Dendritic cell treated with granulocyte-macrophage colony-stimulating factor and Interleukin-4, amounts not matched to agents 40 ng/mL and 50 ng/mL, for 4 days (primary cell): ENCODE data around the gene SPNS3.

Experiments
- H3K27ac Mint-ChIP-seq: one replicate; pipeline ENCODE4 v1.8.0; 2022; ENCODE audit warnings: mild to moderate bottlenecking, mixed read lengths
- H3K27me3 Mint-ChIP-seq: one replicate; pipeline ENCODE4 v1.8.0; 2022; ENCODE audit warnings: mild to moderate bottlenecking, mixed read lengths
- H3K36me3 Mint-ChIP-seq: one replicate; pipeline ENCODE4 v1.8.0; 2022; ENCODE audit warnings: low read depth, mixed read lengths
- H3K4me1 Mint-ChIP-seq: one replicate; pipeline ENCODE4 v1.8.0; 2022; ENCODE audit warnings: low read depth, mixed read lengths
- H3K4me3 Mint-ChIP-seq: one replicate; pipeline ENCODE4 v1.8.0; 2022; ENCODE audit warnings: mild to moderate bottlenecking, moderate library complexity, mixed read lengths
- H3K9me3 Mint-ChIP-seq: one replicate; pipeline ENCODE4 v1.8.0; 2022; ENCODE audit warnings: mixed read lengths
- intact Hi-C: fragments of 100-400 bp; cut with micrococcal nuclease; formaldehyde crosslinking; loops from one replicate; pipeline ENCODE4 v1.15.0; 2022

SPNS3 gene

GRCh38 chr17:4519361-4519788 is 85.6 kb downstream of the SPNS3 start:
- Mint-ChIP-seq H3K27me3 (no peaks in the 10 kb centered on the region), H3K4me3 (no peak overlapping the region), H3K27ac (no peak overlapping the region), H3K36me3 (no peaks in the 10 kb centered on the region), H3K4me1 (peaks cover 13% of the 10 kb centered on the region), H3K9me3 (no peaks in the 10 kb centered on the region)
- intact Hi-C loops = no loop called here

GRCh38 chr17:4520060-4520893 is 86.5 kb downstream of the SPNS3 start:
- intact Hi-C loops = no loop called here
- peaks cover 14% of the 10 kb centered on the region for H3K4me1 Mint-ChIP-seq
- no peak overlapping the region for H3K27ac Mint-ChIP-seq
- no peaks in the 10 kb centered on the region for H3K27me3 Mint-ChIP-seq
- no peaks in the 10 kb centered on the region for H3K36me3 Mint-ChIP-seq
- no peak overlapping the region for H3K4me3 Mint-ChIP-seq
- no peaks in the 10 kb centered on the region for H3K9me3 Mint-ChIP-seq

- Mint-ChIP-seq H3K4me3 (no peak overlapping the region), H3K27ac (no peak overlapping the region), H3K36me3 (no peaks in the 10 kb centered on the region), H3K4me1 (peaks cover 22% of the 10 kb centered on the region), H3K9me3 (no peaks in the 10 kb centered on the region), H3K27me3 (peaks cover 3% of the 10 kb centered on the region)
- intact Hi-C loops = no loop called here
Observed at GRCh38 chr17:4520894-4521600, 87.3 kb downstream of the SPNS3 start.

DNA sequence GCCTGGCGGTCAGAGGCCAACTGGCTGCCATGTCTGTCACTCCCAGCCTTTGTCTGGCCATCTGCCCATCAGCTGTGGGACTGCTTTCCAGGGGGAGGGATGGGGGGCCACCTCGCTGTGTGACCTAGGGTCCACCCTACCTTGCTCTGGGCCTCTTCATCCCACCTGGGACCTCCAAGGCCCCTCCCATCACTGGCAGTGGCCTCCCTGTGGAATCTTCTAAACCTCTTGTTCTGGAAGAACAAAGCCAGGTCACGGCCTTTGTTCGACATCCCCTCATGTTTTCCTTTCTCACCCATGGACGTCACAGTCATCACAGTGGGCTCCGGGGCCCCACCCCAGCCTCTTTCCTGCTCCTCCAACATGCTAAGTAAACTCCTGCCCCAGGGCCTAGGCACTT is 88.9 kb downstream of the SPNS3 start:
- Mint-ChIP-seq H3K27me3 (peaks cover 13% of the 10 kb centered on the region), H3K4me1 (peaks cover 25% of the 10 kb centered on the region), H3K4me3 (no peak overlapping the region), H3K36me3 (no peaks in the 10 kb centered on the region), H3K9me3 (no peaks in the 10 kb centered on the region), H3K27ac (no peak overlapping the region)
- intact Hi-C loops = no loop called here

- Mint-ChIP-seq H3K9me3 (no peaks in the 10 kb centered on the region), H3K27me3 (peaks cover 13% of the 10 kb centered on the region), H3K4me1 (peaks cover 14% of the 10 kb centered on the region), H3K27ac (no peak overlapping the region), H3K36me3 (no peaks in the 10 kb centered on the region), H3K4me3 (no peak overlapping the region)
- intact Hi-C loops = no loop called here
Observed at GRCh38 chr17:4523946-4524345, 90.2 kb downstream of the SPNS3 start.

DNA sequence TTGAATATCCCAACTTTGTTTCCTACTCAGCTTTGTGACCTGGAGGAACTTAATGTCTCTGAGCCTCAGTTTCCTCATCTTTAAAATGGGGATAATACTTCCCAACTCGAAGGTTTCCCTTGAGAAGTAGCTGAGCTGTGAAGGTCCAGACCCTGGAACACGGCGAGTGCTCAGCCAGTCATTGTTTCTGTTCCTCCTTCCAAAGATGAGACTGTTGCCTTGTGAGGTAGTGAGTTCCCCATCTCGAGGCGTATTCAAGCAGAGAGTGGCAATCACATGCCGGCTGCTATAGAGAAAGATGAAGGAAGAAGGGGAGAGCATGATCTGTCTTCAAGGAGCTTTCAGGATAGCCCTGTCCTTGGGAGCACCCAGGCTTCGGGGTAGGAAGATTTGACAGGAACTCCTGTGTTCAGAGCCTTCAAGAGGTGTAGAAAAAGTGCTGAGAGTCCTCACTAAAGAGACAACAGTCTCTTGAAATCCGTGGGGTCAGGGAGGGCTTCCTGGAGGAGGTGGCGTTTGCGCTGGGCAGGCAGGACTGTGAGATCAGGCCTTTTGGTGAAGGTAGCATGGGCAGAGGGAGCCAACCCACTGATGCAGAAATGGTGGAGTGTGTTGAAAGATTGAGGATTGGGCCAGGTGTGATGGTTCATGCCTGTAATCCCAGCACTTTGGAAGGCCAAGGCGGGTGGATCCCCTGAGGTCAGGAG is 92.1 kb downstream of the SPNS3 start:
- Mint-ChIP-seq H3K36me3 (no peaks in the 10 kb centered on the region), H3K4me3 (no peak overlapping the region), H3K27ac (peak overlapping the region; percentile 64), H3K9me3 (no peaks in the 10 kb centered on the region), H3K4me1 (peaks cover 11% of the 10 kb centered on the region), H3K27me3 (peaks cover 20% of the 10 kb centered on the region)
- intact Hi-C loops = no loop called here

DNA sequence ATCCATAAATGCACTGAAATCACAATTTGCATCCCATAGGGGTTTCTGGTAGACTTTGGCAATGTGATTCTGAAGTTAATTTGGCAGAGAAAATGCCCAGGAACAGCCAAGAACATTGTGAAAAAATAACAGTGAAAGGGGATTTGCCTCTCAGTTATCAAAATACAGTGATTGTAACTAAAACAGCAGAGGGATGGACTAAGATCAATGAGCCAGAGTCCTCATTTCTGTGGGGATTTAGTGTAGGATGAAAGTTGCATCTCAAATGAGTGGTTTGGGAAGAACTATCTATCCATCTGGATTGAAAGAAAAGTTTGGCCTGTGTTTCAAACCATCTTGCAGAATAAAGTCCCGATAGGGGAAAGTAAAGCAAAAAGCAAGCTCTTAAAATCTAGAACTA is 93.4 kb downstream of the SPNS3 start:
- H3K4me1 Mint-ChIP-seq = peaks cover 16% of the 10 kb centered on the region

DNA sequence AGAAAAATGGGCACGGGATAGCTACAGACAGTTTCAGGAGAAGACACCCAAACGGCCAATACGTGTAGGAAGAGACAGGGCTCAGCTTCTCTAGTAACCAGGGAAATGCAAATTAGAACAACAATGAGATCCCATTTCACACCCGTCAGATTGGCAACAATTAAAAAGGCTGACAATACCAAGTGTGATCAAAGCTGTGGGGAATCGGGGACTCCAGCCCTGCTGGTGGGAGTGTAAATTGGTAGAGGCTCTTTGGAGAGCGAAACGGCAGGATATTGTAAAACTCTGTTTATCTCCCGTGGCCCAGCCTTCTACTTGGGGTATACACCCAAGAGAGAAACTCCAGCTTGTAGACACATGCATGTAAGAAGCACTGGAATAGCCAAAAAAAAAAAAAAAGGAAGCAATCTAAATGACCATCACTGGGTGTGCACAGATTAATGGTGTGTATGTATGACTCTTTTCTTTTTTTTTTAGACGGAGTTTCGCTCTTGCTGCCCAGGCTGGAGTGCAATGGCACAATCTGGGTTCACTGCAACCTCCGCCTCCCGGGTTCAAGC is 93.9 kb downstream of the SPNS3 start:
- Mint-ChIP-seq H3K27me3 (peaks cover 31% of the 10 kb centered on the region), H3K9me3 (no peaks in the 10 kb centered on the region), H3K27ac (no peak overlapping the region), H3K4me3 (no peak overlapping the region), H3K36me3 (no peaks in the 10 kb centered on the region), H3K4me1 (peaks cover 17% of the 10 kb centered on the region)
- intact Hi-C loops = no loop called here

More for the DNA sequence above, 93.4 kb downstream of the SPNS3 start:
- H3K27me3 Mint-ChIP-seq = peaks cover 29% of the 10 kb centered on the region
- intact Hi-C loops = no loop called here
- H3K4me3 Mint-ChIP-seq = no peak overlapping the region
- no peaks in the 10 kb centered on the region for H3K36me3 Mint-ChIP-seq
- no peaks in the 10 kb centered on the region for H3K9me3 Mint-ChIP-seq
- H3K27ac Mint-ChIP-seq = peak overlapping the region; percentile 33

DNA sequence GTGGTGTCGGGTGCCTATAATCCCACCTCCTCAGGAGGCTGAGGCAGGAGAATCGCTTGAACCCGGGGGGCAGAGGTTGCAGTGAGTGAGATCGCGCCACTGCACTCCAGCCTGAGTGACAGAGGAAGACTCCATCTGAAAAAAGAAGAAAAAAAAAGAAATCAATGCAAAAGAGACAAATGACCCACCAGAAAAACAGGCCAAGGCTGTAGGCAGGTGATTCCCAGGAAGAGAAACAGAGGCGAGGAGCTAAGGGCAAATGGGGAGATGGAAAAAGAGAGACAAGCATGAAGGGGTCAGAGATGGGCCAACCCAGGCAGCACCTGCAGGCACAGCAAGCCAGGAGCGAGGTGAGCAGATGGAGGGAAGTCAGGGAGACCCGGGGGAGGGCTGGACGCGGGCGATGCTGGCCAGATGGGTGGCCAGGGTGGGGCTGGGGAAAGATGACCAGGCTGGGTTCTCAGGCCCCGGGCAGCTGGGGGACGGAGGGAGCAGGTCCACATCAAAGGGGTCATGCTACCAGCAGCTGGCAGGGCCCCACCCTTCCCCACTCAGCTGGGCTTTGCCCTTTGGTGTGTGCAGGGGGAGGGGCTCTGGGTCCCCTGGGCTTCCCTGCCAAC is 95.9 kb downstream of the SPNS3 start:
- peaks cover 49% of the 10 kb centered on the region for H3K27me3 Mint-ChIP-seq
- intact Hi-C loops = no loop called here
- peaks cover 24% of the 10 kb centered on the region for H3K4me1 Mint-ChIP-seq
- no peaks in the 10 kb centered on the region for H3K36me3 Mint-ChIP-seq
- H3K9me3 Mint-ChIP-seq = no peaks in the 10 kb centered on the region
- no peak overlapping the region for H3K4me3 Mint-ChIP-seq
- H3K27ac Mint-ChIP-seq = no peak overlapping the region

GRCh38 chr17:4530799-4531730 is 97.3 kb downstream of the SPNS3 start:
- Mint-ChIP-seq H3K27me3 (peaks cover 54% of the 10 kb centered on the region), H3K4me1 (peaks cover 16% of the 10 kb centered on the region)
- intact Hi-C loops = no loop called here

GRCh38 chr17:4531988-4532736 is 98.4 kb downstream of the SPNS3 start:
- Mint-ChIP-seq H3K36me3 (no peaks in the 10 kb centered on the region), H3K9me3 (no peaks in the 10 kb centered on the region), H3K4me3 (no peak overlapping the region), H3K4me1 (peaks cover 24% of the 10 kb centered on the region), H3K27me3 (peaks cover 49% of the 10 kb centered on the region), H3K27ac (no peak overlapping the region)
- intact Hi-C loops = no loop called here

More at GRCh38 chr17:4530799-4531730, 97.3 kb downstream of the SPNS3 start:
- Mint-ChIP-seq H3K9me3 (no peaks in the 10 kb centered on the region), H3K36me3 (no peaks in the 10 kb centered on the region), H3K27ac (no peak overlapping the region), H3K4me3 (no peak overlapping the region)

- H3K9me3 Mint-ChIP-seq = no peaks in the 10 kb centered on the region
- intact Hi-C loops = no loop called here
- peak overlapping the region; percentile 43 for H3K27ac Mint-ChIP-seq
- no peak overlapping the region for H3K4me3 Mint-ChIP-seq
- H3K4me1 Mint-ChIP-seq = peaks cover 30% of the 10 kb centered on the region
- H3K27me3 Mint-ChIP-seq = peaks cover 46% of the 10 kb centered on the region
- peaks cover 7% of the 10 kb centered on the region for H3K36me3 Mint-ChIP-seq
Observed at GRCh38 chr17:4532860-4533522, 99.3 kb downstream of the SPNS3 start.
